Stromal cell of bone marrow (primary cell): Measurements from ENCODE around the gene VWA5A.

Experiments used
- DNase-seq: peaks from one replicate; pipeline ENCODE4 v3.0.0-alpha.2; 2012; ENCODE audit warnings: low read depth

The VWA5A gene, protein sequence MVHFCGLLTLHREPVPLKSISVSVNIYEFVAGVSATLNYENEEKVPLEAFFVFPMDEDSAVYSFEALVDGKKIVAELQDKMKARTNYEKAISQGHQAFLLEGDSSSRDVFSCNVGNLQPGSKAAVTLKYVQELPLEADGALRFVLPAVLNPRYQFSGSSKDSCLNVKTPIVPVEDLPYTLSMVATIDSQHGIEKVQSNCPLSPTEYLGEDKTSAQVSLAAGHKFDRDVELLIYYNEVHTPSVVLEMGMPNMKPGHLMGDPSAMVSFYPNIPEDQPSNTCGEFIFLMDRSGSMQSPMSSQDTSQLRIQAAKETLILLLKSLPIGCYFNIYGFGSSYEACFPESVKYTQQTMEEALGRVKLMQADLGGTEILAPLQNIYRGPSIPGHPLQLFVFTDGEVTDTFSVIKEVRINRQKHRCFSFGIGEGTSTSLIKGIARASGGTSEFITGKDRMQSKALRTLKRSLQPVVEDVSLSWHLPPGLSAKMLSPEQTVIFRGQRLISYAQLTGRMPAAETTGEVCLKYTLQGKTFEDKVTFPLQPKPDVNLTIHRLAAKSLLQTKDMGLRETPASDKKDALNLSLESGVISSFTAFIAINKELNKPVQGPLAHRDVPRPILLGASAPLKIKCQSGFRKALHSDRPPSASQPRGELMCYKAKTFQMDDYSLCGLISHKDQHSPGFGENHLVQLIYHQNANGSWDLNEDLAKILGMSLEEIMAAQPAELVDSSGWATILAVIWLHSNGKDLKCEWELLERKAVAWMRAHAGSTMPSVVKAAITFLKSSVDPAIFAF

DNA sequence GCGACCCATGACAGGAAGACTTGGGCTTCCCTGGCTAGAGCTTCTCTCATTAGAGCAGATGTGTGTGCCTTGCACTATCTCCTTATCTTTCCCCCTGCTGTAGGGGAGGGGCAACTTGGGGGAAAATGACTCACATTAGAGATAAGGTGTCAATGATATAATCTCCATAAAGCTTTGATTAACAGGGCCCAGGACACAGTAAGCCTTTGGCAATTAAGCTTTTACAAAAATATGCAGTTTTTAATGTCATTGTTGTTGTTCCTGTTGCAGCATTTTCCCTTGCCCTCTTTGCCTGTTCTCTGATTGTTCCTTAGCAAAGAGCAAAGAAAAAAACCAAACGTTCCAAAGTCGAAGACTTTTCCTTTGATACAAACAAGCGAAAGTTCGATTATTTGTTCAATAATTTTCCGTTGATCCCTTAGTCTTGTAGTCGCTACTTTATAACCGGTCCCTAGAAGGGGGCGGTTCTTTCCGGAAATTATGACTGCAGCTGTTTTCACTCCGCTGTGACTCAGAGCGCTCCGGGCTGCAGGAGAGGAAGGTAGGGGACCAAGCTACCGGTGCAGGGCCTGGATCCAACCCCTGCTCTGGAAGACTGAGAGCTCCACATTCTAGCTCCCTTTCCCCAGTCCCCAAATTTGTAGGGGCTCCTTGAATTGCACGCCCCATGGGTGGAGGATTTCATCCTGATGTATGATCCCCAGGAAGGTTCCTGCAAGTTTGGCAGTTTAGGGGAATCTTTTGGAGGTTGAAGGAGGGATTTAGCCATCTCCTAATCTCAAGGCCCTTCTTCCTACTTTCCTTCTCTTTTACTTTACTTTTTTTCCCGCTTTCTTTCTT is at the start of gene VWA5A:
TSS of gene VWA5A (plus strand) at position 509 of the 840 bp plus-strand sequence. CDS start 2,062 bp downstream, outside the sequence.
- peak; percentile 89 for DNase-seq

DNA sequence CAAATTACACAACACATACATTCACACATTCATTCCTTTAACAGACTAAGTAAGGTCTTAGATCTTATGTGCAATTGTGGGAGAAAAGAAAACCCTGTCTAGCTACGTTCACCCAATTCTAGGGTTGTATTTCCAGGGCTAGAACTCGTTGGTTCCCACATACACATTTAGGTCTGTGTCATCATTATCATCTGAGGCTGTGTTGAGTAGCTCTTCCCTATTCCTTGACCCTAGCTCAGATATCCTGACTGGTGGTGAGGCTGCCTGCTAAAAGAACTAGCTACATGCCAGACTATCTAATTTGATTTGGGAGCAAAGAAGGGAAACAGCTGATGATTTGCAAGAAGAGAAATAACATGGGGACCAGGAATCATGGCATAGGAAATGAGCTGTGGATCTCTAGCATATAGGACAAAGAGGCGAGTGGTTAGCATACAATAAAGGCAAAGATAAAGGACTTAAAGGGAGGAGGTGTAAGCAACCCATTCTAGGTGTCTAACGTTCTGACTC is 46.6 kb upstream of the VWA5A start:
- DNase-seq = no peak

DNA sequence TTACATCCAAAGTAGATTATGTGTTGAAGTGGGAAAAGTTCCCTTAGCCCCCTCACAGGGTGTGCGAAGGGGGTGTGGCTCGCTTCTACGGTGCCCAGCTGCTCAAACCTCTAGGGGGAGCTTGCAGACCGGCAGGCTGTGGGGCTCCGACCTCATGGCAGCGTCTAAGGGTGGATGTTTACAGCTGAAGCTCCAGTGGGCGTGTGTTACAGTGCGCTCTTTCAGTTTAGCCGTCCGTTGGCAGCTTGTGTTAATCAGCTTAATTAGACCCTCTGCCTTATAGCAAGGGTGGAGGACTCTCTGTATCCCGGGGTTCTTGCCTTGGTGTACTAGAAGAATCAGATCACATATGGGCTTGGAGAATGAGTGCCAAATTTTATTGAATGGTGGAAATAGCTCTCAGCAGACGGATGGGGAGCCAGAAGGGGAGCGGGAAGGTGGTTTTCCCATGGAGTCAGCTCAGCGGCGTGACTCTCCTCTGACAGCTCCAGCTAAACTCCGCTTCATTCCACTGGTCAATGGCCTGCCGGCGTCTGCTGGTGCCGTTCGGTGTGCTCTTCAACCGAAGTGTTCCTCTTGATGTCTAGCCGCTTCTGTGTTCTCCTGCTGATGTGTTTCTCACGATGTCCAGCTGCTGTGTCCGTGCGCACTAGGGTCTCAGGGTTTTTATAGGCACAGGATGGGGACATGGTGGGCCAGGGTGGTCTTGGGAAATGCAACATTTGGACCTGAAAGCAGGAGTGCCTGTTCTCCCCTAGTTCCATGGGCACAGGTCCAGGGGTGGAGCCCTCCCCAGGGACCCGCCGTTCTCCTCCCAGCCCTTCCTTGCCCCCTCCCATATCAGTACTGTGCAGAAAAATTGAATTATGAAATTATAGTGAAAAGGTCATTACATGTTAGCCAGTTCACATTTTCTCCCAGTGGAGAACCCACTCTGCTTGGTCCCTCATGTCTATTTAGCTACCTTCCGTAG is 45.5 kb upstream of the VWA5A start:
- peak; percentile 11 for DNase-seq

DNA sequence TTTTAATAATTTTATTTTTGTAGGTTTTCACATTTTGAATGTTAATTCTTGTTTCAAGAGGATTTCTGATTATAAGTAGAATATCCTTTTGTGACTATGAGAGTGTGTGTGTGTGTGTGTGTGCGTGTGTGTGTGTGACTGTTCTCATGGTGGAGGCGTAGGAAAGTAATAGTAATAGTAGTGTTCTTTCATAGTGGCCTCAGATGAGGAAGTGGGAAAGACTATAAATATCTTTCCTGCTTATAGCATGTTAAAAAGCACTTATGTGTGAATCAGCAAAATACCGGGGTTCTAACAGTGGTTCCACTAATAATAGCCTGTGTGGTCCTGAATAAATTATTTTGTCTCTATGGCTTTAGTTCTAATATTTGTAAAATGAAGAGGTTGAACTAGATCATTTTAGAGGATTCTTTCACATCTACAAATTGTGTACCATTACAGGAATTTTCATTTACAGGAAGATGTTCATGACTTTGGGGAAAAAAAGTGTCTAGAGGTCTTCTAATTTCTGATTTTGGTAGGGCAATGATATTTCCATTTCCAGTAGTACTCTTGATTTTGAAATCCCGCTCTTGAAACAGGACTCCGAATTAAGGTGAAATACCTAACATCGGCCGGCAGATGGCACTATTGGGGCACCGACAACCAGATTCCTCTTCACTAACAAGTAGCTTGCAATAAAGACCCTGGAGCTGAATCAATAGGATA is 44.2 kb upstream of the VWA5A start:
- DNase-seq = peak; percentile 58

DNA sequence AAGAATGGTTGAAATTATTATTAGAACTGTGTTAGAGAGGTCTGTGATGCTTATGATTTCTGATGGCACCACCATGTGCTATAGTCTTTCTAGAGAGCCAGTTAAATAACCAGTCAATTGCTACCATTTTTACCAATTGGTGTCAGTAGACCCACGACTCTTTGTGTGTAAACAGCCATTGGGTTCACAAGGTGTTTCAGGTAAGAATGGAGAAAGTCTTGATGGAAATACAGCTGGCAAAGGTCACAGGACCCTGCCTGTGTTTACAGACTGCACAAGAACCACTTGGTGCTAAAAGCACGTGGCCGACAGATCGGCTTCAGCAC is 43.7 kb upstream of the VWA5A start:
- no peak for DNase-seq

DNA sequence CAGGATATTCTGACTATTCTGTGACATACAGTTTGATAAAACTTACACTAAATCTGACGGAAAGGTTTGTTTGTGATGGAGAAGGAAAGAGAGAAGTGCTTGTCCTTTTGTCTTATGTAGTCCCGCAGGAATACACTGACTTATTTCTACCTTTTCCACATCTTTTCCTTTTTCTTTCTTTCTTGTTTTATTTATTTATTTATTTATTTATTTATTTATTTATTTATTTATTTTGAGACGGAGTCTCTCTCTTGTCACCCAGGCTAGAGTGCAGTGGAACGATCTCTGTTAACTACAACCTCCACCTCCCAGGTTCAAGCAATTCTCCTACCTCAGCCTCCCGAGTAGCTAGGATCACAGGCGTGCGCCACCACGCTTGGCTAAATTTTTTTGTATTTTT is 43.1 kb upstream of the VWA5A start:
- DNase-seq = no peak

DNA sequence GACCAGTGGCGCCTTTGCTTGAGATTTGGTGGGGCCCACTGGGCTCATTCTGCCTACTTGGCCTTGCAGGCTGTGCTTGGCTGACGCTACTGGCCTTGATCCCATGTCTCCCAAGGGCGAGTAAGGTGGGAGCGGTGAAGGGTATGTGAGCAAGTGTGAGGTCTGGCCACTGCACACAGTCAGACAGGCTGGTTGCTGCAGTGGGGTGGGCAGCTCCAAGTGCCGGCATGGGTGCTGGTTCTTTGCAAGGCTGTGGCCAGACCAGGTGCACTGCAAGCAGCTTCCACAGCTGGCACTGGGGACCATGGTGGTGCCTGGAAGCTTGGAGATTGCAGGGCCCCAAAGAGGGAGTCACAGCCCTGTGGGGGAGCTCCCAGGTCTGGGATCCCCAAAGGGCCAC is 40.7 kb upstream of the VWA5A start:
- no peak for DNase-seq

DNA sequence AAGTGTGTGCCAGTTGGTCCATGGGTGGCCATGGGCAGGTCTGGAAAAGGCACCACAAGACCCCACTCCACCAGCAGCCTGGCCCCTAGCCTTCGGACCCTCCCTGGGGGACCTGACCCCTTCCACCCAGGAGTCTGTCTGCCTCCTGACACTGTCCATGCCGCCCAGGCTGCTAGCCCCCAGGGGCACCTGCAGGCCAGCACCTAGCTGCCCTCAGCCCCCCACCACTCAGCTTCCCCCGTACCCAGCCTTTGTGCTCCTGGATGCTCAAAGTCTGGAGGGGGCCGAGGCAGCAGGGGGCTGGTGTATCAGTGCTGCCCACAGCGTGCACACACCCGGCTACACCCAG is 39.8 kb upstream of the VWA5A start:
- no peak for DNase-seq

DNA sequence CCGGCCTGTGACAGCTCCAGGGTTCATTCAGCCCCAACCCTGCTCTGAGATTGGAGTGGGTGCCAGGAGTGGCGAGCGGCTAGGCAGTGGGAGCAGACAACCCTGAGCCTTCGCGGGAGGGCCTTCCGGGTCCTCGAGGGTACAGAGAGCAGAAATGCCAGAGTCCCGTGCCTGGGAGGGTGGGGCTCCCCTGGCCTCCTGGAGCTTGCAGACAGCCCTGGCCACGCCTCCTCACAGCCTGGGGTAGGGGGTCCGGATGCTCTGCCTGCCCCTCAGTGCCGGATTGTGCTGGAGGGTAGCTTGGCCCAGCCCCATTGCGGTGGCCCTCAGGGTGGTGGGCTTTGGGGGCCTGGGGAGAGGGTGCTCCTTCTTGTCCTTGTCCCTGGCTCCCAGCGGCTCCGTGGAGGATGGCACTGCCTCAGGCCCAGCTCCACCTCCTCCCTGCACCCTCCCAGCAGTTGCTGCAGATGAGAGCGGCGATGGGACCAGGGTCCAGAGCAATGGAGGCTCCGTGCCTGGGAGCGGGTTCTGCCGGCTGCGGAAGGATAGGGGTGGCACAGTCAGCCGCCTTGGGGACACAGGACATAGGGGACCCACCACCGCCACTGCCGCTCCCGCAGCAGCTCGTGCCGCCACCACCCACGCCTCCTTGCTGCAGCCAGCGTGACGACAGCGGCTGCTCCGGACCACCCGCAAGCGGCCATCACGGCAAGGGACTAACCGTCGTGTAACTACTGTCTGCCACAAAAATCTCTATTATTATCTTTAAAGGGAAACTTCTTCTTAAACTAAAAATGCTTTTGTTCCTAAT is 39.2 kb upstream of the VWA5A start:
- DNase-seq = no peak

DNA sequence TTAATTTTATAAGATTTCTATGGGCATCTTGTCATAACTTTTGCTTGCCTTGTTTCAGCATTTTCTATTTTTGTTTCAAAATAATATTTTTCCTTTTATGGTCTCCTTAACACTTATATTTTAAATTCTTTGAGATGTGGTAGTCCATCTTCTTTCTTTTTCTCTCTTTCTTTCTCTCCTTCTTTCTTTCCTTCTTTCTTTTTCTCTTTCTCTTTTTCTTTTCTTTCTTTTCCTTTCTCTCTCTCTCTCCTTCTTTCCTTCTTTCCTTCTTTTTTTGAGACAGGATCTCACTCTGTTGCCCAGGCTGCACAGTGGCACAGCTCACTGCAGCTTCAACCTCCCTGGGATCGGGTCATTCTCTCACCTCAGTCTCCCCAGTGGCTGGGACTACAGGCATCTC is 38.0 kb upstream of the VWA5A start:
- no peak for DNase-seq

DNA sequence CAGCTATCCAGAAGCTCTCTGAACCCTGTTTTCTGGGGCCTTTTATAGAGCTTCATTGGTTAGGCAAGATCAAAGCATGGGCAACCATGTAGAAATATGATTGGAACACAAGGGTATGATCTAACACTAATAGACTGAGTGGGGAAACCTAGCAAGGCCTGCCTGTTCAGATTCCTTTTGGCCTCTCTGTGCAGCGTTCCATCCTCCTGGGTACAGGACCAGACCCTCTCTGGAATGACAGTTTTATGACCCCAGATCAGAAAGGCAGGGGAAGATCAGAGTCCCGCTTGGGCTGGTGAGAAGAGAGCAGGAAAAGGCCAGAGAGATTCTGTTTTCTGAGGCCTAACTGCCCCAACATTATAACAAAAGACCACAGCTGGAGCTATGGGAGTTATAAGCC is 36.7 kb upstream of the VWA5A start:
- DNase-seq = no peak

DNA sequence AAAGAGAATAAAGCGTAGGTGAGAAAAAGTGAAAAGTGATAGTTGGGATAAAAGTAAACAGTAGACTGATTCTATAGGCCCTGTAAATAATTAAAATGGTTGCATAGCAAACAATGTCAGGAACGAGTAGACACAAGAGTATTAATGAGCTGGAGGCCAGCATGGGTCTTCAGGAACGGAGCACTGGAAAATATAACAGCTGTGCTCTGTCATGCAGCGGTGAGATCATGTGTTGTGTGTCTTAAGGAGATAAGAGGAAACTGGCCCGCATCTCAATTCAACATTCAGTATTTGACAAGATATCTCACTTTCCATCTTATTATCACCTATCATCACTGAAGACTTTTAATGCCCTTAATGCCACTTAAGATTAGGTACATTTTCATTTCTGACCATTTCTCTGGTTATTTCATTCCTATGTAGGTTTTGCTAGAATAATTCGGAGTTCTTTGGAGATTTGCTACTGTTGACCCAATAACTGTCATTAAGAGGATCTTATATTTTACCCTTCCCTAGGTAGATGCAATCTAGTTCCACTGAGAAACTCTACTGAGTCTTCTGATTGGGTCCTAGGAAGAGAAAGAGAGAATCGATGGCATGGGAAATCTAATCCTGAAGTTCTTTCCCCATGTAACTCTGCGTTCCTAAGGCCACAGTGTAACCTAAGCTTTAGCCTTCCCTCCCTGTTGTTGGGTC is 35.5 kb upstream of the VWA5A start:
- DNase-seq = no peak

DNA sequence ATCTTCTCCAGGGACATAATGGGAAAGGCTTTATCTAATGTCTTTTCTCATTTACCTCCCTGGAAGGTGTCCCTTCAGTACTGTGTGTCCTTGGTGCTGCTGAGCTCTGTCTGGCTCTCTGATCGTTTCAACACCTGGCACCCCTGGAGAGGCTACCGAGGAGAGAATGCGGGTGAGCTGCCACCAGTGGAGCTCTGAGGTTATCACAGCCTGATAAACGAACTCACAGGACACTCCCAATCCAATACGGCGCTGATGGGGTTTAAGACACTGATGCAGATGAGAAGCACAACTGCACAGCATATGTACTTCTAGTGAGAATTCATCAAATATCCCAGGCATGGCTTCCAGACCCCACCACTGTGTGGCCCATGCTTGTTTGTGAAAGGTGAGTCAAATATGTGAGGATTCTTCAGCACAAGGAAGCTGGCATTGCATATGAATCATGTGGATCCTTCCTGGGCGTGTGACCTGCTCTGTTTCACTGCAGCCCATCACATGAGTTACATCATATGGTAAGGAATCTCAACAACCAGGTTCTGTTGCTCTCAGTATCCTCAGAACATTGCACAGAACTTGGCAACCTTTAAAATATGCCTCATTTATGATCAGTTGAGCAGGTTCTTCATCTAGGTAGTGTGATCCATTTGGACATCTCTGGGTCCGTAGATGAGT is 34.8 kb upstream of the VWA5A start:
- DNase-seq = no peak

DNA sequence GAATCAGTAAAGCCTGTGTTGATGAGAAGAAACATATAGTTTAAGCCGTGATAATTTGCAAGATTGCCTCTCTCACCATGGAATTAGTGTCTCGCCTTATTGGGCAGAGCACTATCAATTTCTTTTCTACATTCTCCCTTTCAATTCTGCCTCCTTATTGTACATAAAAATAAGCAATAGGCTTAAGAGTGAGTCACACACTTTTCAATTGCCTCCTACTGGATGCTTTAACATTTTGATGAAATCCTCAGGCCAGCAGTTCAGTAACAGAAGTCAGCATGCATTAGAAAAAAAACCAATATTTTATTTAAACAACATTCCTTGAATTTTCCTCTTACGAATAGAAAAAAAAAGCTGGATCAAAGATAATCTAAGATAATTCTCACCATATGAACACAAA is 33.8 kb upstream of the VWA5A start:
- no peak for DNase-seq

DNA sequence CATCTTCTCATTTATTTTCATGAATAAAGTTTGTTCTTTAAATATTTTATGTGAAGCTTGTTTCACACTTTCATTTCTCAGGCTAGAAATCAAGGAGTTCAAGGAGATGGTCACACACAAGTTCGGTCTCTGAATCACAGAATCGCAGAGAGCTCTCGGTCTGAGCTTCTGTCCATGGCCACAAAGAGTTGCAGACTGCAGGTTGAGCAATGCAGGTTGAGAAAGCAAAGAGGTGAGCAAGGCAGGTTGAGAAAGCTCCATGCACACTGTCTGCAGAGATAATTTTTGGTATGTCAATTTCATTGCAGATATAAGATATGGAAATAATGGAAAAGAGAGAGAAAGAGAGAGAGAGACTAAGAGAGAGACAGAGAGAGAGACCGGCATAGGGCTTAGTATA is 32.9 kb upstream of the VWA5A start:
- no peak for DNase-seq

DNA sequence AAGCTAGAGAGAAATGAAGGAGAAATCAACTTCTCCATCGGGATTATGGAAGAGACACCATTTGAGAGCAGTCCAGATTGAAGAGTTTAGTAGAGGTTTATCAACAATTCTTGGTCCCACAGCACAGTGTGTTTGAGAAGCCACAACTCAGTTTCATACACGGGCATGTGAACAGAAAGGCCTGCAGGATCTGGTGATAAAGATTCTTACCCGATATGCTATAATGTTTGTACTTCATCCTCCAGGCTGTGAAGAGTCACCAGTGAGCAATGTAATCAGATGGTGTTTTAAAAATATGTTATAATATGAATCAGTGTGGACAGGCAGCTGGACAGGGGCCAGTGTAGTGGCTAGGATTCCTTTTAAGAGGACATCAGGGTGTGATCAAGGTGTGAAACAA is 29.7 kb upstream of the VWA5A start:
- DNase-seq = no peak

DNA sequence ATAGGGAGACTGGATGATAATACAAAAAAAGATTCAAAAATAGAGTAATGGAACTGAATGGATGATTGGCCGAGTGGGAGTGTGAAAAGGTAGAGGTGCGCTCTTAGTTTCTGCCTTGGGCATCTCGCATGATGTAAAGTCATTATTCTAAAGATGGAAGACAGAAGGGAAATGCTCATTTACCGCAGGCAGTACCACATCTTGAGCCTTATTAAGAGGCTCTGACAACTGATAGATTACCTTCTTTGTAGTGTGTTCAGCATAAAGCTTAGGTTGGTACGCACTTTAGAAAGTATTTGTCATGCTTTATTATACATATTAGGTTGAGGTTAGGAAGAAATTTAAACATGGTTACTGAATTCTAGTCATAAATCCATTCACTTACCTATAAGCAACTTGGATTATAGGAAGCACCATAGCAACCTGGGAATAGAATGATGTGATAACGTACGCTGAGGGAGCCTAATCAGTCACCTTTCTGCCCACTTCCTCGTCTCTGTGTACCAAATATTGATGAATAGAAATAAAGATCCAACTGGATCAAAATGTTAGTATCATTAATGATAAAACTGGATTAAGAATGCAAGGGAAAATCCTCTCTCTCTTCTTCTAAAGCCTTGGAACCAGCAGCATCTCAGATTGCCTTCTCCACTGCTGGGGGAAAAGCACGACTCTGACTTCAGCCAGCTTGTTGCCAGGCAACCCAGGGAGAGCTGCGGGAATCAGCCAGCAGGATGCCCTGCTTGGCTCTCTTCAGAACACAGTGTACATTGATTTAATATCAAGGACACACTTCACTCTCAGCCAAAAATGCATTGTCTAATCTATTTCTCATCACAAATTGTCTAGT is 29.0 kb upstream of the VWA5A start:
- DNase-seq = no peak

DNA sequence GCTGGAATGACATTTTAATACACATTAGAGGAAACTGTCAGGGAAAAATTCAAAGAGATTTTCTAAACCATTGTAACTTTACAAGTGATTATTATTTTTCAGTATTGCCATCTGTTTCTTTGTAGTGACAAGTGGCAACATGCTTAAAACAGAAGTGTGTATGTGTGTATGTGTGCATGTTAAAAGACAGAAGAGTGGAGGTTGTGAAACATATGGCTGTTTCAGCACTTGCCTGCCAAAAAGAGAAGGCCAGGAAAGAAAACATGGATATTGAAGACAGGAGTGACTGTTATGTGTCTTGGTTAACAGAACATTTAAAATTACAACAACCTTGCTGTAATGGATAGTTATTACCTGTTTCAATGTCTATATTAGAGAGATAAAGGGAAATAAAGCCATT is 24.3 kb upstream of the VWA5A start:
- DNase-seq = no peak
